ENCODE data around the gene NPPA. TPM values are rescaled to one million over a fixed set of nuclear protein-coding genes. Genes with fewer than 3 reads are reported as not detected.

The NPPA gene
- total and polyA plus RNA-seq, 10 of the 15 experiments (the other 5 are each of a cell fraction or from before 2014, with no cell fraction given) = 0.31 to 0.39 TPM; not detected in 8

- TF ChIP-seq, protein P1, sequence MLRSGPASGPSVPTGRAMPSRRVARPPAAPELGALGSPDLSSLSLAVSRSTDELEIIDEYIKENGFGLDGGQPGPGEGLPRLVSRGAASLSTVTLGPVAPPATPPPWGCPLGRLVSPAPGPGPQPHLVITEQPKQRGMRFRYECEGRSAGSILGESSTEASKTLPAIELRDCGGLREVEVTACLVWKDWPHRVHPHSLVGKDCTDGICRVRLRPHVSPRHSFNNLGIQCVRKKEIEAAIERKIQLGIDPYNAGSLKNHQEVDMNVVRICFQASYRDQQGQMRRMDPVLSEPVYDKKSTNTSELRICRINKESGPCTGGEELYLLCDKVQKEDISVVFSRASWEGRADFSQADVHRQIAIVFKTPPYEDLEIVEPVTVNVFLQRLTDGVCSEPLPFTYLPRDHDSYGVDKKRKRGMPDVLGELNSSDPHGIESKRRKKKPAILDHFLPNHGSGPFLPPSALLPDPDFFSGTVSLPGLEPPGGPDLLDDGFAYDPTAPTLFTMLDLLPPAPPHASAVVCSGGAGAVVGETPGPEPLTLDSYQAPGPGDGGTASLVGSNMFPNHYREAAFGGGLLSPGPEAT (IDR thresholded peaks at IDR 0.05; ENCODE audit: low read depth) = no peak
- no peak for TF ChIP-seq LARP7 (IDR thresholded peaks at IDR 0.05)
- TF ChIP-seq CEBPZ (IDR thresholded peaks at IDR 0.05; ENCODE audit: low read depth, low read length) = no peak
- TF ChIP-seq, protein P2, sequence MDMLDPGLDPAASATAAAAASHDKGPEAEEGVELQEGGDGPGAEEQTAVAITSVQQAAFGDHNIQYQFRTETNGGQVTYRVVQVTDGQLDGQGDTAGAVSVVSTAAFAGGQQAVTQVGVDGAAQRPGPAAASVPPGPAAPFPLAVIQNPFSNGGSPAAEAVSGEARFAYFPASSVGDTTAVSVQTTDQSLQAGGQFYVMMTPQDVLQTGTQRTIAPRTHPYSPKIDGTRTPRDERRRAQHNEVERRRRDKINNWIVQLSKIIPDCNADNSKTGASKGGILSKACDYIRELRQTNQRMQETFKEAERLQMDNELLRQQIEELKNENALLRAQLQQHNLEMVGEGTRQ (IDR thresholded peaks at IDR 0.05; ENCODE audit: borderline replicate concordance, low read depth, low read length) = no peak
- no peak for TF ChIP-seq IKZF1 (conservative IDR thresholded peaks at IDR 0.05)
- TF ChIP-seq CHD4 (IDR thresholded peaks at IDR 0.05) = no peak
Observed at GRCh38 chr1:11869104-11869503, 21.5 kb upstream of the NPPA start (continued).

Measured in GM12878 (cell line).